Neutrophil (primary cell): ENCODE measurements around the gene GASK1A.

Experiments
- H3K27ac ChIP-seq: fragments of 200-600 bp; sonication (generic); 2 replicates; pipeline ENCODE4 v1.5.1; 2016; ENCODE audit warnings: mild to moderate bottlenecking, moderate library complexity
- H3K27me3 ChIP-seq: fragments of 200-600 bp; sonication (generic); 2 replicates; pipeline ENCODE4 v1.6.0; 2016; ENCODE audit warnings: mild to moderate bottlenecking
- H3K36me3 ChIP-seq: fragments of 200-600 bp; sonication (generic); 2 replicates; pipeline ENCODE4 v1.5.1; 2017
- H3K4me1 ChIP-seq, 2 experiments: fragments of 200-600 bp in 1 of 2; sonication (generic) in 1 of 2; 1 replicate in 1 of 2; 2 replicates in 1 of 2; pipeline versions ENCODE4 v1.5.1 to v1.6.1; 2013 to 2016; ENCODE audit warnings: low read depth in 1 of 2, low read length in 1 of 2, mild to moderate bottlenecking in 1 of 2, moderate library complexity in 1 of 2; ENCODE audit not compliant: control insufficient read depth in 1 of 2, insufficient read depth in 1 of 2
- H3K4me3 ChIP-seq, 2 experiments: fragments of 200-600 bp in 1 of 2; sonication (generic) in 1 of 2; 1 replicate in 1 of 2; 2 replicates in 1 of 2; pipeline ENCODE4 v1.5.1; 2013 to 2016; ENCODE audit warnings: low read depth in 1 of 2, low read length in 1 of 2, mild to moderate bottlenecking in 1 of 2, moderate library complexity in 1 of 2
- H3K9me3 ChIP-seq: fragments of 200-600 bp; sonication (generic); 2 replicates; pipeline ENCODE4 v1.5.1; 2016
- CTCF ChIP-seq: fragments of 200-600 bp; sonication (generic); IDR thresholded peaks from 2 replicates; pipeline ENCODE4 v1.5.1; 2016; ENCODE audit warnings: antibody characterized with exemption

GASK1A gene

GRCh38 chr3:43014241-43014640, 35.1 kb downstream of the GASK1A start:
- TF ChIP-seq CTCF = no peak
- Histone ChIP-seq H3K27ac (peak overlapping the region; percentile 69), H3K36me3 (no peaks in the 10 kb centered on the region), H3K27me3 (no peaks in the 10 kb centered on the region), H3K4me3 (no peak overlapping the region), H3K4me1 (no peaks in the 10 kb centered on the region), H3K9me3 (peaks cover 35% of the 10 kb centered on the region)

GRCh38 chr3:43014956-43015355, 35.8 kb downstream of the GASK1A start:
- no peaks in the 10 kb centered on the region for H3K27me3 ChIP-seq
- no peak for TF ChIP-seq CTCF
- peak overlapping the region; percentile 69 for H3K27ac ChIP-seq
- H3K36me3 ChIP-seq = no peaks in the 10 kb centered on the region
- no peaks in the 10 kb centered on the region for H3K4me1 ChIP-seq
- no peak overlapping the region for H3K4me3 ChIP-seq
- H3K9me3 ChIP-seq = peaks cover 35% of the 10 kb centered on the region

GRCh38 chr3:43015572-43015971, 36.5 kb downstream of the GASK1A start:
- no peaks in the 10 kb centered on the region for H3K36me3 ChIP-seq
- no peaks in the 10 kb centered on the region for H3K27me3 ChIP-seq
- H3K4me1 ChIP-seq = no peaks in the 10 kb centered on the region
- peaks cover 35% of the 10 kb centered on the region for H3K9me3 ChIP-seq
- TF ChIP-seq CTCF = no peak
- H3K27ac ChIP-seq = peak overlapping the region; percentile 69
- no peak overlapping the region for H3K4me3 ChIP-seq

DNA sequence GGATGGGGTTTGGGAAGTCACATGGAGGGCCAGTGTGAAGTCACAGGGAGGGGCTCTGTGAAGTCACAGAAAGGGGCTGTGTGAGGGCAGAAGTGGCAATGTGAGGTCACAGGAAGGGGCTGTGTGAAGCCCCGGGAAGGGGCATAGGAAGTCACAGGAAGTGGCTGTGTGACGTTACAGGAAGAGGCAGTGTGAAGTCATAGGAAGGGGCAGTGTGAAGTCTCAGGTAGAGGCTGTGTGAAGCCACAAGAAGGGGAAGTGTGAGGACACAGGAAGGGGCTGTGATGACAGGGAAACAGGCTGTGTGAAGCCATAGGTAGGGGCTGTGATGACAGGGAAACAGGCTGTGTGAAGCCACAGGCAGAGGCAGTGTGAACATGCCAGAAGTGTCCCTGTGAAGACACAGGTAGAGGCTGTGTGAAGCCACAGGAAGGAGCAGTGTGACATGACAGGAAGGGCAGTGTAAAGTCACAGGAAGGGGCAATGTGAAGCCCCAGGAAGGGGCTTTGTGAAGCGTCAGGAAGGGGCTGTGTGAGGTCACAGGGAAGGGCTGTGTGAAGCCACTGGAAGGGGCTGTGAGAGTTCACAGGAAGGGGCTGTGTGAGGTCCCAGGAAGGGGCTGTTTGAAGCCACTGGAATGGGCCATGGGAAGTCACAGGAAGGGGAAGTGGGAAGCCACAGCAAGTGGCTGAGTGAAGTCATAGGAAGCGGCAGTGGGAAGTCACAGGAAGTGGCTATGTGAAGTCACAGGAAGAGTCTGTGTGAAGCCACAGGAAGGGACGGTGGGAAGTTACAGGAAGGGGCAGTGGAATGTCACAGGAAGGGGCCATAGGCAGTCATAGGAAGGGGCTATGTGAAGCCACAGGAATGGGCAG, 37.1 kb downstream of the GASK1A start:
- Histone ChIP-seq H3K9me3 (peaks cover 35% of the 10 kb centered on the region), H3K4me3 (no peak overlapping the region), H3K27ac (peak overlapping the region; percentile 69), H3K27me3 (no peaks in the 10 kb centered on the region), H3K36me3 (no peaks in the 10 kb centered on the region), H3K4me1 (no peaks in the 10 kb centered on the region)
- no peak for TF ChIP-seq CTCF

- no peaks in the 10 kb centered on the region for H3K4me1 ChIP-seq
- no peaks in the 10 kb centered on the region for H3K27me3 ChIP-seq
- no peak for TF ChIP-seq CTCF
- H3K9me3 ChIP-seq = peaks cover 30% of the 10 kb centered on the region
- peak overlapping the region; percentile 69 for H3K27ac ChIP-seq
- no peak overlapping the region for H3K4me3 ChIP-seq
- H3K36me3 ChIP-seq = no peaks in the 10 kb centered on the region
These were observed 37.9 kb downstream of the GASK1A start for GRCh38 chr3:43017004-43017403.
